Breast epithelium (tissue), 4 donors: Measurements from ENCODE around the gene TPD52L2. TPM values are rescaled to one million over a fixed set of nuclear protein-coding genes. Genes with fewer than 3 reads are reported as not detected.

Experiments
- DNase-seq, 2 donors: peaks; one replicate each; pipeline ENCODE4 v3.0.0-alpha.2; 2019; ENCODE audit warnings: low spot score in 2 of 2
- H3K27ac ChIP-seq, 2 donors: fragments of 200-600 bp; sonication (generic) in 1 of 2; one replicate each; pipeline ENCODE4 v1.5.1; 2016 to 2019; ENCODE audit warnings: mild to moderate bottlenecking in 1 of 2
- H3K27me3 ChIP-seq, 2 donors: fragments of 200-600 bp; sonication (generic) in 1 of 2; one replicate each; pipeline versions ENCODE4 v1.5.1 to v1.6.0; 2017 to 2019; ENCODE audit warnings: control low read depth in 1 of 2, mild to moderate bottlenecking in 1 of 2
- H3K36me3 ChIP-seq: fragments of 200-600 bp; one replicate; pipeline ENCODE4 v1.5.1; 2019
- H3K4me1 ChIP-seq, 2 donors: fragments of 200-600 bp; sonication (generic); one replicate each; pipeline ENCODE4 v1.5.1; 2016 to 2019; ENCODE audit warnings: control low read depth in 1 of 2
- H3K4me3 ChIP-seq, 3 donors: fragments of 200-600 bp; sonication (generic); 1 replicate in 2 of 3; 2 replicates in 1 of 3; pipeline ENCODE4 v1.5.1; 2016 to 2019; ENCODE audit warnings: mild to moderate bottlenecking in 3 of 3, moderate library complexity in 2 of 3
- H3K9me3 ChIP-seq, 2 donors: fragments of 200-600 bp; sonication (generic) in 1 of 2; one replicate each; pipeline ENCODE4 v1.5.1; 2016 to 2019; ENCODE audit warnings: control low read depth in 1 of 2
- POLR2A ChIP-seq: fragments of 450-650 bp; IDR thresholded peaks from one replicate; pipeline ENCODE4 v1.6.1; 2016; ENCODE audit warnings: antibody characterized with exemption, mild to moderate bottlenecking, moderate library complexity
- POLR2AphosphoS5 ChIP-seq, 3 donors: sonication (generic); formaldehyde crosslinking; IDR thresholded peaks; one replicate each; pipeline ENCODE4 v1.6.1; 2017; ENCODE audit warnings: antibody characterized with exemption in 3 of 3
- intact Hi-C: fragments of 100-400 bp; cut with DNase I; formaldehyde crosslinking; loops from one replicate; pipeline ENCODE4 v1.15.1; 2023; ENCODE audit warnings: low total_unique reads
- total RNA-seq, 3 donors: library from RNA; depleted of rRNA; stranded (reverse); fragments of >200 nt; gene quantifications; one replicate each; pipeline ENCODE4 v1.1.0, GENCODE V29; 2016
- TF ChIP-seq, protein P1 (sequence below), 3 donors: fragments of 450-650 bp; IDR thresholded peaks; one replicate each; pipeline ENCODE4 v1.5.1; 2016 to 2017; ENCODE audit warnings: antibody characterized with exemption in 3 of 3, mild to moderate bottlenecking in 3 of 3, moderate library complexity in 3 of 3

TPD52L2 gene
- total RNA-seq, 3 donors from 2014 or later = 75.1 to 146 (median 84.2) TPM

- Histone ChIP-seq H3K4me3 (no peak overlapping the region), H3K27me3 (no peaks in the 10 kb centered on the region), H3K9me3 (no peaks in the 10 kb centered on the region), H3K36me3 (no peaks in the 10 kb centered on the region), H3K4me1 (no peaks in the 10 kb centered on the region), H3K27ac (no peak overlapping the region)
- DNase-seq = no peak
- TF ChIP-seq, protein P1, sequence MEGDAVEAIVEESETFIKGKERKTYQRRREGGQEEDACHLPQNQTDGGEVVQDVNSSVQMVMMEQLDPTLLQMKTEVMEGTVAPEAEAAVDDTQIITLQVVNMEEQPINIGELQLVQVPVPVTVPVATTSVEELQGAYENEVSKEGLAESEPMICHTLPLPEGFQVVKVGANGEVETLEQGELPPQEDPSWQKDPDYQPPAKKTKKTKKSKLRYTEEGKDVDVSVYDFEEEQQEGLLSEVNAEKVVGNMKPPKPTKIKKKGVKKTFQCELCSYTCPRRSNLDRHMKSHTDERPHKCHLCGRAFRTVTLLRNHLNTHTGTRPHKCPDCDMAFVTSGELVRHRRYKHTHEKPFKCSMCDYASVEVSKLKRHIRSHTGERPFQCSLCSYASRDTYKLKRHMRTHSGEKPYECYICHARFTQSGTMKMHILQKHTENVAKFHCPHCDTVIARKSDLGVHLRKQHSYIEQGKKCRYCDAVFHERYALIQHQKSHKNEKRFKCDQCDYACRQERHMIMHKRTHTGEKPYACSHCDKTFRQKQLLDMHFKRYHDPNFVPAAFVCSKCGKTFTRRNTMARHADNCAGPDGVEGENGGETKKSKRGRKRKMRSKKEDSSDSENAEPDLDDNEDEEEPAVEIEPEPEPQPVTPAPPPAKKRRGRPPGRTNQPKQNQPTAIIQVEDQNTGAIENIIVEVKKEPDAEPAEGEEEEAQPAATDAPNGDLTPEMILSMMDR (IDR thresholded peaks at IDR 0.05) = no peak
- no peak for TF ChIP-seq POLR2A
- TF ChIP-seq POLR2AphosphoS5 (IDR thresholded peaks at IDR 0.05) = no peak
- intact Hi-C loops = no loop called here
Measured at GRCh38 chr20:63917811-63918210, 52.7 kb downstream of the TPD52L2 start.

- H3K4me3 ChIP-seq = no peak overlapping the region
- H3K36me3 ChIP-seq = no peaks in the 10 kb centered on the region
- TF ChIP-seq, protein P1 (IDR thresholded peaks at IDR 0.05) = no peak
- TF ChIP-seq POLR2AphosphoS5 (IDR thresholded peaks at IDR 0.05) (no peak), POLR2A (no peak)
- no peak overlapping the region for H3K27ac ChIP-seq
- intact Hi-C loops = no loop called here
- DNase-seq = no peak
- no peaks in the 10 kb centered on the region for H3K9me3 ChIP-seq
- no peaks in the 10 kb centered on the region for H3K4me1 ChIP-seq
- H3K27me3 ChIP-seq = no peaks in the 10 kb centered on the region
Measured at GRCh38 chr20:63919130-63919529, 54.1 kb downstream of the TPD52L2 start.

DNA sequence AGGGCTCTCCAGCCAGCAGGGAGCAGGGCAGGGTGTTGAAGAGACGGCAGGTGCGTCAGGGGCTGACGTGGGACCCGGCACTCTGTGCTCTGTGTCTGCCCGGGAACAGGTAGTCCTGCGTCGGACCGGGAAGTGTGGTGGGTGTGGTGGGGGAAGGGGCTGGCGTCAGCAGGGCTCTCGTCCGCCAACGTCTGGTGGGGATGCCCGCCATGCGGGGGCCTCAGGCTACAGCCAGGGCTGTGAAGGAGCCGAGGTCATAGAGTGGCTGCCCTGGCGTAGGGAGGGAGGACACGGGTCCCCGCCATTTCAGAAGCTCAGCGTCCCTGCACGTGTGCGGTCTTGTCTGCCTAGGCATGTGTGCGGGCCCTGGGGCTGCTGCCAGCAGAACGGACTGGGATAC is 55.2 kb downstream of the TPD52L2 start:
- DNase-seq = no peak
- no peaks in the 10 kb centered on the region for H3K36me3 ChIP-seq

GRCh38 chr20:63923651-63924050 is 58.6 kb downstream of the TPD52L2 start:
- H3K36me3 ChIP-seq = peaks cover 4% of the 10 kb centered on the region
- H3K9me3 ChIP-seq = no peaks in the 10 kb centered on the region
- TF ChIP-seq, protein P1 (IDR thresholded peaks at IDR 0.05) = no peak
- TF ChIP-seq POLR2AphosphoS5 (IDR thresholded peaks at IDR 0.05) = no peak
- TF ChIP-seq POLR2A = no peak
- H3K27ac ChIP-seq = no peak overlapping the region
- H3K27me3 ChIP-seq = no peaks in the 10 kb centered on the region
- H3K4me1 ChIP-seq = no peaks in the 10 kb centered on the region
- intact Hi-C loops = no loop called here
- H3K4me3 ChIP-seq = no peak overlapping the region
- DNase-seq = no peak

More for the DNA sequence above, 55.2 kb downstream of the TPD52L2 start:
- Histone ChIP-seq H3K27me3 (no peaks in the 10 kb centered on the region), H3K4me3 (no peak overlapping the region), H3K27ac (no peak overlapping the region), H3K9me3 (no peaks in the 10 kb centered on the region), H3K4me1 (no peaks in the 10 kb centered on the region)
- intact Hi-C loops = no loop called here
- TF ChIP-seq POLR2AphosphoS5 (IDR thresholded peaks at IDR 0.05) (no peak), POLR2A (no peak)
- TF ChIP-seq, protein P1 (IDR thresholded peaks at IDR 0.05) = no peak

DNA sequence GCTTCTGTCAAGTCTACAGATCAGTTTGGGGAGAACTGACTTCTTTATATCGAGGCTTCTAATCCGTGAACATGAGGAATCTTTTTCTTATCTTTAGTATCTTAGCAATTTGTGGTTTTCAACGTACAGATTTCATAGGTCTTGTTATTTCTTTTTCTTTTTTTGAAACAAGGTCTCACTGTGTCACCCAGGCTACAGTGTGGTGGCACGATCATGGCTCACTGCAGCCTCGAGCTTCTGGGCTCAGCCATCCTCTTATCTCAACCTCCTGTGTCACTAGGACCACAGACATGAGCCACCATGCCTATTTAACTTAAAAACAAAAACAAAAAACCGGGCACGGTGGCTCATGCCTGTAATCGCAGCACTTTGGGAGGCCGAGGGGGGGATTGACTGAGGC is 59.2 kb downstream of the TPD52L2 start:
- intact Hi-C loops = no loop called here
- DNase-seq = no peak
- H3K4me1 ChIP-seq = no peaks in the 10 kb centered on the region
- H3K4me3 ChIP-seq = no peak overlapping the region
- peaks cover 4% of the 10 kb centered on the region for H3K36me3 ChIP-seq
- H3K9me3 ChIP-seq = no peaks in the 10 kb centered on the region
- TF ChIP-seq POLR2AphosphoS5 (IDR thresholded peaks at IDR 0.05) (no peak), POLR2A (no peak)
- TF ChIP-seq, protein P1 (IDR thresholded peaks at IDR 0.05) = no peak
- H3K27me3 ChIP-seq = no peaks in the 10 kb centered on the region
- no peak overlapping the region for H3K27ac ChIP-seq
